IMR-90 (cell line): ENCODE results near the gene MMS19. TPM values are rescaled to one million over a fixed set of nuclear protein-coding genes. Genes with fewer than 3 reads are reported as not detected.

Source experiments
- ATAC-seq: fragments of 200-7000 bp; cut with Tn5 transposase; 2 replicates; pipeline ENCODE4 v1.9.1; 2020; ENCODE audit warnings: low read depth, mild to moderate bottlenecking, moderate library complexity
- BruUV-seq: library from RNA; stranded (reverse); fragments of 400-500 nt; replicated peaks from 2 replicates; lab custom pipeline; 2021; lab: Mats Ljungman, UMichigan
- CTCF ChIA-PET: fragments of 300-600 bp; formaldehyde crosslinking; extraction: SDS; loops from one replicate; lab custom pipeline; 2021; ENCODE audit warnings: antibody characterized with exemption; lab: Yijun Ruan, JAX
- POLR2A ChIA-PET: fragments of 300-600 bp; sonication (Branson Sonifier 250); formaldehyde crosslinking; loops from one replicate; lab custom pipeline; 2022; ENCODE audit warnings: antibody characterized with exemption; ENCODE audit not compliant: unreplicated experiment; lab: Charles Lee
- DNase-seq: peaks from one replicate; pipeline ENCODE4 v3.0.0; 2013
- H2AFZ ChIP-seq: replicated peaks from 2 replicates; pipeline ENCODE3; 2013; ENCODE audit warnings: low read length, mild to moderate bottlenecking; ENCODE audit not compliant: poor library complexity
- H2AK5ac ChIP-seq: 2 replicates; pipeline ENCODE4 v1.6.1; 2013; ENCODE audit warnings: low read depth, low read length, inconsistent platforms
- H2AK9ac ChIP-seq: replicated peaks from 2 replicates; pipeline ENCODE3; 2013; ENCODE audit warnings: mild to moderate bottlenecking, low read depth, low read length, moderate library complexity; ENCODE audit not compliant: poor library complexity
- H2BK120ac ChIP-seq: 2 replicates; pipeline ENCODE4 v1.6.1; 2013; ENCODE audit warnings: low read depth, low read length, inconsistent platforms
- H2BK15ac ChIP-seq: 3 replicates; pipeline ENCODE4 v1.6.1; 2013; ENCODE audit warnings: low read depth, low read length, inconsistent platforms
- H2BK20ac ChIP-seq: 2 replicates; pipeline ENCODE4 v1.6.1; 2013; ENCODE audit warnings: low read depth, mild to moderate bottlenecking, inconsistent platforms, low read length, moderate library complexity
- H2BK5ac ChIP-seq: 2 replicates; pipeline ENCODE4 v1.6.1; 2013; ENCODE audit warnings: mild to moderate bottlenecking, low read depth, low read length, inconsistent platforms; ENCODE audit not compliant: poor library complexity, severe bottlenecking
- H3K14ac ChIP-seq: replicated peaks from 2 replicates; pipeline ENCODE4 v1.6.1; 2013; ENCODE audit warnings: low read depth, low read length, inconsistent platforms
- H3K18ac ChIP-seq: 2 replicates; pipeline ENCODE4 v1.6.1; 2013; ENCODE audit warnings: low read depth, low read length, control low read depth
- H3K23ac ChIP-seq: 2 replicates; pipeline ENCODE4 v1.6.1; 2013; ENCODE audit warnings: low read depth, low read length, inconsistent platforms
- H3K27ac ChIP-seq: 2 replicates; pipeline ENCODE4 v1.5.1; 2013; ENCODE audit warnings: mild to moderate bottlenecking, control low read depth, low read length; ENCODE audit not compliant: insufficient read depth
- H3K27me3 ChIP-seq: 2 replicates; pipeline ENCODE4 v1.6.1; 2013; ENCODE audit warnings: low read length; ENCODE audit not compliant: control insufficient read depth, insufficient read depth
- H3K36me3 ChIP-seq: 2 replicates; pipeline ENCODE4 v1.6.1; 2013; ENCODE audit warnings: low read length, mixed read lengths; ENCODE audit not compliant: control insufficient read depth, insufficient read depth
- H3K4ac ChIP-seq: 2 replicates; pipeline ENCODE4 v1.6.1; 2013; ENCODE audit warnings: low read depth, low read length, inconsistent platforms
- H3K4me1 ChIP-seq: 2 replicates; pipeline ENCODE4 v1.6.1; 2013; ENCODE audit warnings: low read length, mixed read lengths; ENCODE audit not compliant: control insufficient read depth, insufficient read depth
- H3K4me2 ChIP-seq: 2 replicates; pipeline ENCODE4 v1.6.1; 2013; ENCODE audit warnings: low read depth, mild to moderate bottlenecking, control low read depth, low read length, moderate library complexity
- H3K4me3 ChIP-seq: 2 replicates; pipeline ENCODE4 v1.5.1; 2013; ENCODE audit warnings: low read depth, mild to moderate bottlenecking, control low read depth, low read length, moderate library complexity; ENCODE audit not compliant: insufficient read depth
- H3K56ac ChIP-seq: 2 replicates; pipeline ENCODE4 v1.6.1; 2013; ENCODE audit warnings: low read length, inconsistent platforms; ENCODE audit not compliant: insufficient read depth; ENCODE audit errors: extremely low read depth
- H3K79me1 ChIP-seq, 2 experiments: 2 replicates each; pipeline ENCODE4 v1.6.1; 2013; ENCODE audit warnings: low read length in 2 of 2, inconsistent platforms in 1 of 2, low read depth in 1 of 2
- H3K9ac ChIP-seq: 2 replicates; pipeline ENCODE4 v1.6.1; 2013; ENCODE audit warnings: low read depth, low read length, control low read depth
- H3K9me1 ChIP-seq: 2 replicates; pipeline ENCODE4 v1.6.1; 2013; ENCODE audit warnings: low read length, inconsistent platforms; ENCODE audit not compliant: insufficient read depth
- H3K9me3 ChIP-seq: 2 replicates; pipeline ENCODE4 v1.6.1; 2013; ENCODE audit warnings: low read length; ENCODE audit not compliant: control insufficient read depth, insufficient read depth
- H4K20me1 ChIP-seq: 2 replicates; pipeline ENCODE4 v1.6.1; 2013; ENCODE audit warnings: low read length, inconsistent platforms; ENCODE audit not compliant: insufficient read depth
- H4K5ac ChIP-seq: 2 replicates; pipeline ENCODE4 v1.6.1; 2013; ENCODE audit warnings: mild to moderate bottlenecking, low read depth, low read length, control low read depth
- H4K8ac ChIP-seq, 2 experiments: 2 replicates each; pipeline ENCODE4 v1.6.1; 2013; ENCODE audit warnings: low read depth in 2 of 2, low read length in 2 of 2, control low read depth in 1 of 2, inconsistent platforms in 1 of 2
- H4K91ac ChIP-seq: 2 replicates; pipeline ENCODE4 v1.6.1; 2013; ENCODE audit warnings: low read depth, low read length, inconsistent platforms; ENCODE audit not compliant: insufficient read depth
- FOS ChIP-seq: fragments of 150-350 bp; IDR thresholded peaks from 2 replicates; pipeline ENCODE4 v1.6.1; 2016; ENCODE audit warnings: low read depth, low read length
- MAZ ChIP-seq: IDR thresholded peaks from 2 replicates; pipeline ENCODE4 v1.6.1; 2012; ENCODE audit warnings: low read depth, mild to moderate bottlenecking, low read length, improper control_type of control experiment, moderate library complexity, borderline replicate concordance
- NFE2L2 ChIP-seq: fragments of 150-350 bp; IDR thresholded peaks from 2 replicates; pipeline ENCODE4 v1.6.1; 2016; ENCODE audit warnings: low read depth, mild to moderate bottlenecking, low read length
- POLR2A ChIP-seq: IDR thresholded peaks from 2 replicates; pipeline ENCODE4 v1.6.1; 2012; ENCODE audit warnings: mild to moderate bottlenecking, low read depth, low read length
- RAD21 ChIP-seq: IDR thresholded peaks from 2 replicates; pipeline ENCODE4 v1.6.1; 2012; ENCODE audit warnings: low read length, improper control_type of control experiment
- RFX5 ChIP-seq: IDR thresholded peaks from 2 replicates; pipeline ENCODE4 v1.8.0; 2012; ENCODE audit warnings: low read depth, mild to moderate bottlenecking, low read length, moderate library complexity
- SMC3 ChIP-seq: fragments of 150-350 bp; IDR thresholded peaks from 2 replicates; pipeline ENCODE4 v1.6.1; 2016; ENCODE audit warnings: low read depth, mild to moderate bottlenecking, antibody characterized with exemption, low read length, moderate library complexity
- WGBS, 2 experiments: methylation state at CpG; one replicate each; pipeline versions ENCODE4 v1.1.5 to v1.1.7; 2013; ENCODE audit warnings: missing lambda C conversion rate in 2 of 2; ENCODE audit not compliant: insufficient read length in 1 of 2; ENCODE audit errors: extremely low coverage in 2 of 2; 5-methylcytosine and 5-hydroxymethylcytosine counted together
- dilution Hi-C: fragments of 300-500 bp; cut with HindIII; formaldehyde crosslinking; loops from one replicate; pipeline ENCODE4 v1.14.3; 2018; ENCODE audit warnings: low sequenced_read_pairs; ENCODE audit not compliant: unreplicated experiment
- in situ Hi-C: fragments of 300-500 bp; cut with MboI; formaldehyde crosslinking; loops from 3 replicates; pipeline ENCODE4 v1.14.3; 2019; ENCODE audit warnings: low sequenced_read_pairs, inconsistent platforms, mixed read lengths
- intact Hi-C: fragments of 100-400 bp; cut with micrococcal nuclease; formaldehyde crosslinking; loops from 2 replicates; pipeline ENCODE4 v1.10.0; 2022
- polyA plus RNA-seq, 3 experiments: library from polyadenylated mRNA; depleted of rRNA; stranded (reverse); fragments of >200 nt; gene quantifications; 2 replicates each; pipeline ENCODE4 v1.2.3, GENCODE V29; 2012; ENCODE audit warnings: low replicate concordance in 1 of 3
- total RNA-seq: library from RNA; depleted of rRNA; stranded (reverse); fragments of >200 nt; gene quantifications from 2 replicates; pipeline ENCODE4 v1.2.3, GENCODE V29; 2012

MMS19 gene
- total and polyA plus RNA-seq, 2 of the 4 experiments (the other 2 are of a cell fraction): 70.1 to 72.7 TPM

DNA sequence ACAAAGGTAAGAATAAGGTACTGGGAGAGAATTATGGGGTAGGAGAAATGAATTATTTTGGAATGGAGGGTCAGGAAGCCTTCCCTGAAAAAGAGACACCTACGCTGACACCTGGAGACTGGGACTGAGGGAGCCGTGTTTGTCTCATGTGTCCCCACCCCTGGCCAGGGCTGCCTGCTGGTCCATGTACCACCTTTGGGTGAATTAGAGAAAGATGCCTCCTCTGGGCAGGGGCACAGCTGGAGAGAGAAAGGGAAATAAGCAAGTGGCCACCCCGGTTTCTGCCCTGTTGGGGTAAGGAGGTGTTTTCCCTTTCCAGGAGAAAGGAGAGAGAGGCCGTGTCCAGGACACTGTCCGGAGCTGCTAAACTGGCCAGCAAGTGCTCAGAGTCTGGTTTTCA lies 22.3 kb upstream of the MMS19 start:
- Histone ChIP-seq H2BK20ac (no peak overlapping the region), H3K4me3 (no peak overlapping the region), H3K36me3 (no peaks in the 10 kb centered on the region), H2BK5ac (no peak overlapping the region), H4K8ac (no peak overlapping the region), H3K56ac (no peak overlapping the region), H3K9me3 (no peaks in the 10 kb centered on the region), H2AK9ac (no peak overlapping the region), H4K91ac (no peak overlapping the region), H2BK120ac (no peak overlapping the region), H4K5ac (no peak overlapping the region), H3K4ac (no peak overlapping the region), H3K79me1 (peaks cover 38 to 86% of the 10 kb centered on the region in 2 experiments), H2AK5ac (no peak overlapping the region), H2BK15ac (no peak overlapping the region), H3K9me1 (peaks cover 21% of the 10 kb centered on the region; the same call in 1 of the 2 replicates), H3K9ac (no peak overlapping the region), H3K4me2 (no peak overlapping the region), H3K23ac (no peak overlapping the region), H3K18ac (no peak overlapping the region), H3K27me3 (no peaks in the 10 kb centered on the region), H2AFZ (no peak overlapping the region), H4K20me1 (peaks cover 89% of the 10 kb centered on the region), H3K27ac (no peak overlapping the region), H3K14ac (no peak overlapping the region), H3K4me1 (peaks cover 9% of the 10 kb centered on the region)
- TF ChIP-seq POLR2A: no peak
- TF ChIP-seq FOS: no peak
- TF ChIP-seq RAD21: no peak
- TF ChIP-seq NFE2L2: no peak
- TF ChIP-seq MAZ: no peak
- no peak for TF ChIP-seq RFX5
- no peak for TF ChIP-seq SMC3
- WGBS, 2 experiments: 92% methylated on average over 2 of the region's 5 CpGs; no CpG with 5 or more reads in 1 of the 2 experiments
- BruUV-seq: no TSS peak
- CTCF ChIA-PET: interaction anchor here (0.9 kb wide), 1 partner anchor 54 kb away, joined by 3 read pairs; no protein-coding TSS in a partner anchor
- dilution Hi-C loops: no loop called here
- POLR2A ChIA-PET: no interaction called here
- DNase-seq (no peak), ATAC-seq (no peak)
- intact Hi-C loops: no loop called here
- in situ Hi-C loops: no loop called here
